ENCODE results near the gene SPATS2L.

Gene SPATS2L

DNA sequence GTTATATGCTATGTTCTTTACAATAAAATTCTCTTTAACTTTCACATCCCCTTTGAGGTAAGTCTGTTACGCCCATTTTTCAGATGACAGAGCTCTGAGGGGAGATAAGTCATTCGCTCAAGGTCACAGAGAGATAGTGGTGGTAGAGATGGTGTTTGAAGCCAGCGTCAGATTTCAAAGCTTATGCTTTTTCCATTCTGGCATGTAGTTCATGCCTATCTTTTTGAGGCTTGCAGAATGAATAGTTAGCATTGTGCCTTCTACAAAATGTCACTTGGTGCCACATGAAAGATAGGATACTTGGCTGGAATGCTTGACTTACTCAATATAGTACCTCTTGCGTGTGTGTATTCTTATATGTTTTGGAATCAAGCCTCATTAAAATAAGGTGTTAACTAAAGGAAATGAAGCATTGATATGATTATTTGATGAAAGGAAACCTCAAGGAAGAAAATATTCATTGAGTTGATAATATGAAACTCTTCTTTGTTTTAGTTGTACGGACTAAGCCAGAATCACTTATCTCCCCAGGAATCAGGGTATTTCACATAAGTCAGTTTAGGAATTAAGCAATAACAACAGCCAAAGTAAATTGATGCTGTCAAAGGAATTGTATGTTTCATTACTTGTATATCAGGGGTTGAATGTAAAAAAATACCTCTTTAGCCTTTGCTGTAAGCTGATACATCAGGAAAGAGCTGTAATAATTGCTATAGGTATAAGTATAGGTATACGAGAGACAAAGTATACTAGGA, 15.5 kb downstream of the SPATS2L start:
- no peak overlapping the region for H3K27ac ChIP-seq (ENCODE audit: poor library complexity, severe bottlenecking)
- H3K36me3 ChIP-seq (ENCODE audit: low read depth), result no peaks in the 10 kb centered on the region
- H3K9me3 ChIP-seq (ENCODE audit: severe bottlenecking), result no peaks in the 10 kb centered on the region
- H3K4me3 ChIP-seq (ENCODE audit: severe bottlenecking), result no peak overlapping the region
- DNase-seq (ENCODE audit: low spot score) (no peak), ATAC-seq (ENCODE audit: low read depth) (no peak)
- peaks cover 21% of the 10 kb centered on the region for H3K4me1 ChIP-seq (ENCODE audit: insufficient read depth, poor library complexity, severe bottlenecking)
- TF ChIP-seq, protein P1, sequence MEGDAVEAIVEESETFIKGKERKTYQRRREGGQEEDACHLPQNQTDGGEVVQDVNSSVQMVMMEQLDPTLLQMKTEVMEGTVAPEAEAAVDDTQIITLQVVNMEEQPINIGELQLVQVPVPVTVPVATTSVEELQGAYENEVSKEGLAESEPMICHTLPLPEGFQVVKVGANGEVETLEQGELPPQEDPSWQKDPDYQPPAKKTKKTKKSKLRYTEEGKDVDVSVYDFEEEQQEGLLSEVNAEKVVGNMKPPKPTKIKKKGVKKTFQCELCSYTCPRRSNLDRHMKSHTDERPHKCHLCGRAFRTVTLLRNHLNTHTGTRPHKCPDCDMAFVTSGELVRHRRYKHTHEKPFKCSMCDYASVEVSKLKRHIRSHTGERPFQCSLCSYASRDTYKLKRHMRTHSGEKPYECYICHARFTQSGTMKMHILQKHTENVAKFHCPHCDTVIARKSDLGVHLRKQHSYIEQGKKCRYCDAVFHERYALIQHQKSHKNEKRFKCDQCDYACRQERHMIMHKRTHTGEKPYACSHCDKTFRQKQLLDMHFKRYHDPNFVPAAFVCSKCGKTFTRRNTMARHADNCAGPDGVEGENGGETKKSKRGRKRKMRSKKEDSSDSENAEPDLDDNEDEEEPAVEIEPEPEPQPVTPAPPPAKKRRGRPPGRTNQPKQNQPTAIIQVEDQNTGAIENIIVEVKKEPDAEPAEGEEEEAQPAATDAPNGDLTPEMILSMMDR (IDR thresholded peaks at IDR 0.05; ENCODE audit: poor library complexity, severe bottlenecking), result no peak
- no peaks in the 10 kb centered on the region for H3K27me3 ChIP-seq (ENCODE audit: insufficient read depth, poor library complexity, severe bottlenecking)

DNA sequence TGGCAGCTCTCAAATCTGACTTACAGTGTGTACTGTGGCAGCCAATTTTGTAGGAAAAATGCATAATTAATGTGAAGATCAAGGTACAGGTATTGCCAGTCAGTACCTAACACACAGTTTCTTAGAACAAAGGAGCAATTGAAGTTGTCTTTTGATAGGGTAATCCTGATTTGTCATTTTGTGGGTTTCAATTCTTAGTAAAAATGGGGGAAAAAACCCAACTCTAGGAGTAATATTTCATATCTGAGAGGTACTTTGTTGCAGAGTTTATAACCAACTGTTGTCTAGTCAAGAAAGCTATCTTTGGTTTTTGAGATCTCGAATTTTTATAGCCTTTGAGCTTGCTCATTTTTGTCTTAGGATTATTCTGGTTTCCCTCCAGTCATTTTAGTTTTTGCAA, 16.1 kb downstream of the SPATS2L start:
- ATAC-seq (ENCODE audit: low read depth) (no peak), DNase-seq (ENCODE audit: low spot score) (no peak)
- TF ChIP-seq, protein P1 (IDR thresholded peaks at IDR 0.05; ENCODE audit: poor library complexity, severe bottlenecking), result no peak
- H3K27me3 ChIP-seq (ENCODE audit: insufficient read depth, poor library complexity, severe bottlenecking), result no peaks in the 10 kb centered on the region
- peaks cover 18% of the 10 kb centered on the region for H3K4me1 ChIP-seq (ENCODE audit: insufficient read depth, poor library complexity, severe bottlenecking)
- H3K27ac ChIP-seq (ENCODE audit: poor library complexity, severe bottlenecking), result no peak overlapping the region
- no peak overlapping the region for H3K4me3 ChIP-seq (ENCODE audit: severe bottlenecking)
- no peaks in the 10 kb centered on the region for H3K9me3 ChIP-seq (ENCODE audit: severe bottlenecking)
- no peaks in the 10 kb centered on the region for H3K36me3 ChIP-seq (ENCODE audit: low read depth)

DNA sequence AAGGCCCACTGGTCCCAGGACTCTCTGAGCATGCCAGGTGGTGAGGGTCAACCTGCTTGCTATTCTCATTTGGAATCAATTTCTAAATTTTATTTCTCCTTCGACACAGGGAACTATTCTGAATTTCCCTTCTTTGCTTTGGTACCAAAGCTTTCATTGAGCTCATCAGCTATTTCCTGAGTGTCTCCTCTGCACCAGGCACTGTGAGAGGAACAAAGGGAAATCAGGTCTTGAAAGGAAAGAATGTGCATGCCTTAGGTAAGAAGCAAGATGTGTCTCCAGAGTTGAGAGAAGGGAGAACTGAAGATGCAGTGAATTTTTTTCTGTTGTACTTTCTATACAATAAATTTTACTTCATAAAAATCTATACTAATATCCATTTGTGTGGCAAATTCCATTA, 17.9 kb downstream of the SPATS2L start:
- ATAC-seq (ENCODE audit: low read depth) (no peak), DNase-seq (ENCODE audit: low spot score) (no peak)
- Histone ChIP-seq H3K36me3 (ENCODE audit: low read depth) (no peaks in the 10 kb centered on the region), H3K4me1 (ENCODE audit: insufficient read depth, poor library complexity, severe bottlenecking) (peaks cover 13% of the 10 kb centered on the region), H3K27me3 (ENCODE audit: insufficient read depth, poor library complexity, severe bottlenecking) (no peaks in the 10 kb centered on the region), H3K4me3 (ENCODE audit: severe bottlenecking) (no peak overlapping the region), H3K27ac (ENCODE audit: poor library complexity, severe bottlenecking) (no peak overlapping the region), H3K9me3 (ENCODE audit: severe bottlenecking) (no peaks in the 10 kb centered on the region)
- TF ChIP-seq, protein P1 (IDR thresholded peaks at IDR 0.05; ENCODE audit: poor library complexity, severe bottlenecking), result no peak

DNA sequence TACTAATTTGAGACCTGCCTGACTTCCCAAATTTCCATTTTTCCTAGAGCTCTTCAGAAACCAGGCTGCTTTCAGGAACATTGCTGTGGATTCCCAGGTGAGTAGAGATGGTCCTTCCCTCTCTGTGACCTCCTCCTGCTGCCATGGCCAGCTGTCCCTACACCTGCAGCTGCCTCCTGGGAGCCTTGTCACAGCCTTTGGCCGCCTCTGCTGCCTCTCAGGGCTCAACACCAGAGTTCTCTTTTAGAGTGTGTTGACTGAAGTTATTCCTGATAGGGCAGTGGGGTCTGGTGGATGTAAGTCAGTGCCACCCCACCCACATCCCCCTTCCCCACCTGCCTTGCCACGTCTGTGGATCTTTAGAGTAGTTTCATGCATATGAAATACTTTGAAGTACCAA, 22.9 kb downstream of the SPATS2L start:
- no peak for ATAC-seq (ENCODE audit: low read depth)
- TF ChIP-seq, protein P1 (IDR thresholded peaks at IDR 0.05; ENCODE audit: poor library complexity, severe bottlenecking), result no peak

DNA sequence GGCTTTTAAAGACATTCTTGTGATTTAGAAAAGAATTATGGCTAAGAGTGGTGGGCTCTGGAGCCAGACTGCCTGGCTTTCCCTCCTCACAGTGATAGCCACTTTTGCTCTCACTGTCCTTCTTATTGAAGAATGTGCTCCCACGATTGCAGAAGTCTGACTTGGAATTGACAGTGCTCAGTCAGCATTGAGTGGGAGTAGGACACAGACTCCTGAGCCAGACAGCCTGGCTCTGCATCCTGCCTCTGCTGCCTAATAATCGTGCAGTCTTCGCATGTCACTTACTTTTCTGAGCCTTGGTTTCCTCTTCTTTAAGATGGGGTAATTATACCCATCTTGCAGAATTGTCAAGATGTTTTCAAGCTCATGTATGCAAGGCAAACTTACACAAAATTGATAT, 23.3 kb downstream of the SPATS2L start:
- Histone ChIP-seq H3K36me3 (ENCODE audit: low read depth) (peaks cover 11% of the 10 kb centered on the region; the same call in 1 of the 2 replicates), H3K9me3 (ENCODE audit: severe bottlenecking) (no peaks in the 10 kb centered on the region), H3K4me3 (ENCODE audit: severe bottlenecking) (no peak overlapping the region), H3K27me3 (ENCODE audit: insufficient read depth, poor library complexity, severe bottlenecking) (no peaks in the 10 kb centered on the region), H3K4me1 (ENCODE audit: insufficient read depth, poor library complexity, severe bottlenecking) (no peaks in the 10 kb centered on the region), H3K27ac (ENCODE audit: poor library complexity, severe bottlenecking) (no peak overlapping the region)
- TF ChIP-seq, protein P1 (IDR thresholded peaks at IDR 0.05; ENCODE audit: poor library complexity, severe bottlenecking), result no peak
- no peak for DNase-seq (ENCODE audit: low spot score)
- no peak for ATAC-seq (ENCODE audit: low read depth)

More for the DNA sequence above, 22.9 kb downstream of the SPATS2L start:
- Histone ChIP-seq H3K36me3 (ENCODE audit: low read depth) (peaks cover 11% of the 10 kb centered on the region; the same call in 1 of the 2 replicates), H3K27me3 (ENCODE audit: insufficient read depth, poor library complexity, severe bottlenecking) (no peaks in the 10 kb centered on the region), H3K9me3 (ENCODE audit: severe bottlenecking) (no peaks in the 10 kb centered on the region), H3K4me3 (ENCODE audit: severe bottlenecking) (no peak overlapping the region), H3K4me1 (ENCODE audit: insufficient read depth, poor library complexity, severe bottlenecking) (no peaks in the 10 kb centered on the region), H3K27ac (ENCODE audit: poor library complexity, severe bottlenecking) (no peak overlapping the region)
- DNase-seq (ENCODE audit: low spot score), result no peak
